Neuron (in vitro differentiated cells): ENCODE results near the gene CTNND1.

Source experiments
- H2AFZ ChIP-seq: one replicate; pipeline ENCODE4 v1.6.1; 2013; ENCODE audit warnings: low read depth, mild to moderate bottlenecking, inconsistent platforms, low read length, moderate library complexity
- H3K27me3 ChIP-seq: one replicate; pipeline ENCODE4 v1.6.1; 2013; ENCODE audit warnings: low read length; ENCODE audit not compliant: insufficient read depth
- H3K36me3 ChIP-seq: one replicate; pipeline ENCODE4 v1.6.1; 2013; ENCODE audit warnings: low read length; ENCODE audit not compliant: insufficient read depth
- H3K4me1 ChIP-seq: one replicate; pipeline ENCODE4 v1.6.1; 2013; ENCODE audit warnings: low read length; ENCODE audit not compliant: insufficient read depth
- H3K4me3 ChIP-seq: 2 replicates; pipeline ENCODE4 v1.5.1; 2013; ENCODE audit warnings: mild to moderate bottlenecking, low read length, moderate library complexity
- H3K9me3 ChIP-seq: one replicate; pipeline ENCODE4 v1.6.1; 2013; ENCODE audit warnings: low read length

CTNND1 gene

DNA sequence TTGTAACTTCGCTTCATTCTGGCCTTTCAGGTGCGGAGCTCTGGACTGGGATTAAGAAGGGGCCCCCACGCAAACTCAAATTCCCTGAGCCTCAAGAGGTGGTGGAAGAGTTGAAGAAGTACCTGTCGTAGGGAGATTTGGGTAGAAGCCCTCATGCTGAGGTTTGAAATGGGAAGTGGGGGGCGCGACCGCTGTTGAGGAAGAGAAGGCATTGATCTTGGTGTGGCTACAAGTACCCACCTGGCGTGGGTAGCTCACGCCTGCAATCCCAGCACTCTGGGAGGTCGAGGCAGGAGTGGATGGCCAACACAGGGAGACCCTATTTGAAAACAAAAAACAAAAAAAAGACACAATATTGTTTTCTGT lies 19.5 kb upstream of the CTNND1 start:
- Histone ChIP-seq H3K4me3 (peak overlapping the region; percentile 87), H3K36me3 (peaks cover 57% of the 10 kb centered on the region), H3K4me1 (peaks cover 13% of the 10 kb centered on the region), H2AFZ (peak overlapping the region; percentile 29), H3K27me3 (no peaks in the 10 kb centered on the region), H3K9me3 (no peaks in the 10 kb centered on the region)

DNA sequence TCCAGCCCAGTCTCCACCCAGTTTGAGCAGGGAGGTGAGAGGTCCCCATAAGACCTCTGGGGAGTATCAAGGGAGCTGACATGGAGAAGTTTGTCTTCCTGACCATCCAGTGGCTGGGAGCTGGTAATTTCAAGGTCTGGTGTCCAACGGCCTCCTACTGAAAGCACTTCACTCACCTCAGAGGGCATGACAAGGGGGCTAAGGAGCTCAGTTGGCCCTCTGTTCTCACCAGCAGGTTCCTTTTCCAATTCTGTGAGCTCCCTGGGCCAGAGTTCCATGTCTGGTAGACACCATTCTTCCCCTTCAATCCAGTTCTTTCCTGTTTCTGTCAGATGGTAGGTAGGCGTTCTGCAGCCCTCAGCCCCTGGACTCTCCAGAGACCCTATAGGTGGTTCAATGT lies 17.2 kb upstream of the CTNND1 start:
- peaks cover 38% of the 10 kb centered on the region for H3K36me3 ChIP-seq
- H2AFZ ChIP-seq = no peak overlapping the region
- peaks cover 13% of the 10 kb centered on the region for H3K4me1 ChIP-seq
- no peaks in the 10 kb centered on the region for H3K9me3 ChIP-seq
- H3K27me3 ChIP-seq = no peaks in the 10 kb centered on the region
- H3K4me3 ChIP-seq = no peak overlapping the region

DNA sequence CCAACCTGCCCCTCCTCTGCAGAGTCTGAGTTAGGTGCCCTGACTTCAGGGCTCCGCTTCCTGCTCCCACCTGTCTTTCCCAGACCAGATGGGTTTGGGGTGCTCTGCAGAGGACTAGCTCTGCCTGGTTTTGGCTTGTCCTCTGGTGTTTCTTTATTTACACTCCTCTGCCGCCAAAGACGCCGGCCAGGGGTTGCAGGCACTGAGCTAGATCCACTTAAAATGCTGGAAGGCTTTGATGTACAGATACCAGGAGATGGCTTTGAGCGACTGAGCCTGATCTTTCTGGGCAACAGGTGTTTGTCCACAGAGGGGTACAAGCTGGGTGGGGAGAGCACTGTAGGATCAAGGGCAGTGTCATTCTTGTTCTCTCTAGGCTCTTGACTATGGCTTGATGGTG lies 16.4 kb upstream of the CTNND1 start:
- H3K9me3 ChIP-seq = no peaks in the 10 kb centered on the region
- no peak overlapping the region for H2AFZ ChIP-seq
- no peaks in the 10 kb centered on the region for H3K27me3 ChIP-seq
- H3K36me3 ChIP-seq = peaks cover 36% of the 10 kb centered on the region
- H3K4me1 ChIP-seq = peaks cover 13% of the 10 kb centered on the region
- H3K4me3 ChIP-seq = no peak overlapping the region

DNA sequence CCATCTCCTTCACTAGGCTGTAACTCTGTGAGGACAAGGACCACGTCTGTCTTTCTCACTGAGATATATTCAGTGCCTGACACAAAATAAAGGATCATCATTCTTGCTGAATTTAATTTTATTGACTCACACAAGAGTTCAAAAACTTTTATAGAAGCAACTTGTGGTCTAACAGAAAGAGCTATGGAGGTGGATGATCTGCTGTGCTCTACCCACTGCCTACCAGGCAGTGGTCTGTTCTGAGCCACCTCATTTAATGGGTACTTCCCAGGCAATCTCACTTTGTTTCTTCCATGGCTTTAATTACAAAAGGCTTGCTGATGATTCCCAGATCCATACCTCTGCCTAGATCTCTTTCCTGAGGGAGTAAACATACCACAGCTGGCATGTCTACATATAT lies 14.7 kb upstream of the CTNND1 start:
- Histone ChIP-seq H3K36me3 (peaks cover 36% of the 10 kb centered on the region), H3K4me3 (no peak overlapping the region), H2AFZ (no peak overlapping the region), H3K4me1 (peaks cover 9% of the 10 kb centered on the region), H3K9me3 (no peaks in the 10 kb centered on the region), H3K27me3 (no peaks in the 10 kb centered on the region)

DNA sequence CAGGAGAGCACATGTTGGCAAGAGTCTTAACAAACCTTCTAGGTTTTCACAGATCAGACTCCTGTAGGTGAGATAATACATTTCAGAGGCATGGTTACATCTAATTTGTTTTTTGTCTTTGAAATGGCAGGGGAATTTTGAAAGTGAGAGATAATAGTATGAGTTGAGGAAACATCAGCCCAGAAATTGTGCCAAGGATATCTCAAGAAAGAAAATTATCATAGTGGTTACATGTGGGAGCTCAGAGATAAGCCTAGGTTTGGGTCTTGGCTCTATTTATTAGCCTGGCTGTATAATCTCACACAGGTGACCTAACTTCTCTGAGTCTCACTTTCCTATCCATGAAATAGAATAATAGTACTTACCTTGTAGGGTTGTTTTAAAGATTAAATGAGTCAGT lies 10.4 kb upstream of the CTNND1 start:
- peaks cover 4% of the 10 kb centered on the region for H3K9me3 ChIP-seq
- no peaks in the 10 kb centered on the region for H3K27me3 ChIP-seq
- H2AFZ ChIP-seq = no peak overlapping the region
- no peaks in the 10 kb centered on the region for H3K4me1 ChIP-seq
- H3K4me3 ChIP-seq = no peak overlapping the region
- peaks cover 4% of the 10 kb centered on the region for H3K36me3 ChIP-seq

DNA sequence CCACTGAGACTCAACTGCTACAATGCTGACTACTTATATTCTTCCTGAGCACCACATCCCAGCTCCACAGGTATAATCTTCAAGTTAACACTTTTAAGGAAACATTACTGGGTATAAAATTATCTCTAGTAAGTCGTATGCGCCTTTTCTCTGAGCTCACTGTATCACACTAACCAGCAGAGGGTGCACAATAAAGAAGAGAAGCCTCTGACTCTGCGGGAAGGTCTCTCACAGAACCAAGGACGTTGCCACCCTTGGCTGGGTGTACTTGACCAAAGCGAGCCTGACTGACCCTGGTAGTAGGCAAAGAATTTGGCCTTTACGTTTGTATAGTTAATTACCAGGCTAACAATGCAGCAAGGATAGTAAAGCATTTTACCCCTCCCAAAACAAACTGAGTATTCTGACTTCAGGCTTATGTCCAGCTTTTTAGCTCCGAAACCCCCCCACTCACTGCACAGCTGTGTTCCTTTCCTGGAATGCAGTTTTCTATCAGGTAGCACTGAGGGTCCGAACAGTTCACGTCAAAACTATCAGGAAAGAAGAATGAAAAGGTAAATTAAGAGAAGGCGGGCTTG lies 9.8 kb upstream of the CTNND1 start, which contains the start of gene BTBD18:
Gene BTBD18 (minus strand): TSS at position 144 of the 578 bp plus-strand sequence. CDS start 631 bp downstream, outside the sequence.
- Histone ChIP-seq H3K4me1 (no peaks in the 10 kb centered on the region), H3K27me3 (no peaks in the 10 kb centered on the region), H3K9me3 (peaks cover 4% of the 10 kb centered on the region), H2AFZ (no peak within 1 kb of the TSS), H3K36me3 (peaks cover 4% of the 10 kb centered on the region), H3K4me3 (no peak within 1 kb of the TSS)

DNA sequence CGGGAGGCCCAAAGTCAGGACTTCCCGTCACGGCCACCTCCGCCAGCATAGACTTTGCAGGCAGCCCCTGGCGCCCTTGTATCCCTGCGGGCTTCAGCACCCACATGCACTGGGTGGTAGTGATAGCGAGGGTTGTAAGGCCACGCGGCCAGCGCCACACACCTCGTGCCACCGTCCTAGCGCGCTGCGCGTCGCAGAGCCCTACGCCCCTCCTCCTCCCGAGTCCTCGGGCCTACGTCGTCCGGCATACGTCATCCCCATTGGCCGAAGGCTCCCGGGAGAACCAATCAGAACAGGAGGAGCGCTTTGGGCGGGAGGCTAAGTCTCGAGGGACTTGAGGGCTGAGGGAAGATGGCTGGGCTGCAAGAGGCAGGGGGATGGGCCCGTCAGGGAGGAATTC lies 8.6 kb upstream of the CTNND1 start:
- no peaks in the 10 kb centered on the region for H3K36me3 ChIP-seq
- no peak overlapping the region for H3K4me3 ChIP-seq
- H3K9me3 ChIP-seq = peaks cover 4% of the 10 kb centered on the region
- H3K27me3 ChIP-seq = no peaks in the 10 kb centered on the region
- no peak overlapping the region for H2AFZ ChIP-seq
- H3K4me1 ChIP-seq = no peaks in the 10 kb centered on the region

DNA sequence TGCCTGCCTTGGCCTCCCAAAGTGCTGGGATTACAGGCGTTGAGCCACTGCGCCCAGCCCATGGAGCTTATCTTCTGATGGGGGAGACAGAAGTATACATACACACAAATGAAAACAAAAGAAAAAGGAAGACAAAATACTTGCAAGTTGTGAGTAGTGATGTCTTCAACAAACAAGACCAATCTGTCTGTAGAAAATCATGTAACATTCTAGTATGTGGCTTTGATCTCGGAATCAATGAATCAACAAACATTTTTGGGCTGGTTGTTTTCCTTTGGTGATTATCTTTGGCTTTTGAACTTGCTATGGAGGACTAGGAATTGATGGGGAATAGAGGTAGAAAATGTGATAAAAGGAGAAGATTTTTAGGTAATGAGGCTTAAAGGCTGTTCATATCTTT lies 3.4 kb upstream of the CTNND1 start:
- H3K9me3 ChIP-seq = no peaks in the 10 kb centered on the region
- H3K27me3 ChIP-seq = no peaks in the 10 kb centered on the region
- H3K36me3 ChIP-seq = no peaks in the 10 kb centered on the region
- H2AFZ ChIP-seq = no peak overlapping the region
- peaks cover 4% of the 10 kb centered on the region for H3K4me1 ChIP-seq
- no peak overlapping the region for H3K4me3 ChIP-seq

DNA sequence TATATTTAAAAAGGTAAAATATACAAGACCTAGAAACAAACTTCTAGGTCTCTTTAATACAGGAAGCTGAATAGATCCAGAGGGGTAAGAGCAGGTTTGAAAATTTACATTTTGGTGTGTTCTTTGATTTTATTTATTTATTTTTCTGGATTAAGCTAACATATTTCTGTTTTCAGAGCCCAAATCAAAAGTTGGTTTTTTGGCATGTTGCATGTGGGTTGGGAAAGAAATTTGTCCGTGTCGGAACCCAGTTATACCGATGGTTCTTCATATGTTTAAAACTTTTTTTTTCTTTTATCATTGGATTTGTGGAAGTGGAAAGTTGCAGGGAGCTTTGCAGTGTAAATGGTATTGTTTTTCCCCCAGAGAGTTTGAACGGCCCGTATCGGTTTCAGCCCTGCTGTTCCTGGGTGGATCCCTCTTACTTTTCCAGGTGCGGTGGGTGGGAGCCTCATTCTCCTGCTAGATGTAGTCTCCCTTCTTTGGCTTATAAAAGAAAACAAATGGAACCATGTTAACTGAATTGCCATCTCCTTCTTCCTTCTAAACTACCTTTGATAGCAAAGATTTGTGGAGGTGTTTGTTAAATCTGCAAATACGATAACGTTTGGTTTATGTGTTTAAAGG lies 746 bp downstream of the CTNND1 start:
- peaks cover 31% of the 10 kb centered on the region for H3K4me1 ChIP-seq
- H3K9me3 ChIP-seq = no peaks in the 10 kb centered on the region
- H3K27me3 ChIP-seq = no peaks in the 10 kb centered on the region
- no peak overlapping the region for H2AFZ ChIP-seq
- peak overlapping the region; percentile 85 for H3K4me3 ChIP-seq
- no peaks in the 10 kb centered on the region for H3K36me3 ChIP-seq

DNA sequence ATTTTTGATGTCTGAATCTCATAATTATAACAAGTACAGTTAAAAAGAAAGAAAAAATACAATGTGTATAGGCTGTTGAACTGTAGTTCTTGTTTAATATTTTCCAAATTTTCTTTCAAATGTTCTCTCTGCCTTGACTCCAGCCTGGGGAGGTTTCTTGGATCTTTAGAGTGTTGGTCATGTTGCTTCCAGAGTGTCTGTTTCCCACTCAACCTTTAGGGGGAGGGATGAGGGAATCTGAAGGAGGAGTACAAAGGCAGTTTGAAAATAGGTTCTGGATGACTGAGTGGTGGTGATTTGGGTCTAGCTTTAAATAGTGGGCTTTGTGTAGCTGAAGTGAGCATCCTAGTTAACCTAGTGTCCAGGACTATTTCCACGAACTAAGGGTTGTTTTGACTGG lies 2.0 kb downstream of the CTNND1 start:
- Histone ChIP-seq H3K27me3 (no peaks in the 10 kb centered on the region), H2AFZ (no peak overlapping the region), H3K4me1 (peaks cover 31% of the 10 kb centered on the region), H3K4me3 (peak overlapping the region; percentile 85), H3K9me3 (no peaks in the 10 kb centered on the region), H3K36me3 (no peaks in the 10 kb centered on the region)

DNA sequence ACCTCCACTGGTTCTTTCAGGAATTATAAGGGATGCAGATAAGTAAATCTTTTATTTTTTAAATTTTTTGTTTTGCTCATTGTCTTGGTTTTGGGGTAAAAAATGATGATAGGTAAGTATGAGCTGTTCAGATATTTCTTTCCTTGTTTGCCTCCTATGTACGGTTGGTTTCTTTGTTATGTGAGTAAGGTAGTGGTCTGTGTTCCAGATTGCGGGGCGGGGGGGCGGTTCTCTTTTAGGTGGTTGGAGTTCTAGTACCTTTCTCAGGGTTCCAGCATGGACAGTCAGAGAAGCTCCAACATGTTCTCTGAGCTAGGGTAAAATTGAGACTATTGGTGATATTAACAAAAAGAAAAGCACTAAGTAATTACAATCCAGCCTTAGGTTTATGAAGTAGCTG lies 2.4 kb downstream of the CTNND1 start:
- Histone ChIP-seq H3K9me3 (no peaks in the 10 kb centered on the region), H3K4me3 (peak overlapping the region; percentile 85), H3K36me3 (no peaks in the 10 kb centered on the region), H3K4me1 (peaks cover 31% of the 10 kb centered on the region), H3K27me3 (no peaks in the 10 kb centered on the region), H2AFZ (no peak overlapping the region)

DNA sequence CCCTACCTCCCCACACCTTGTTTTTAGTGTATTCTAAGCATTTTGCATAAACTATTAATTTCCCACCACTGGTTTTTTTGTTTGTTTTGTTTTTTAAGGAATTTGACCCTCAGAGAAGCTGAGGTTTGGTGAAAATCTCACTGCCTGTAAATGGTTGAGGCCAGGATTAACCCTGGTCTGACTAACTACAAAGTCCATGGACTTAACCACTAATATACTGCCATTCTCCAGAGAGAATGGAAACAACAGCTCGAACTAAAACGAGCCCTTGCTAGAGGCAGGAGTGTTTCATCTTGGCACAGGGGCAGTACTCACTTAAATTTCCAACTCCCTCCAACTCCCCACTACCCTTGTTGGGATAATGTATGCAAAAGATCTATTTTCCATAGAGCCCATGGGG lies 3.0 kb downstream of the CTNND1 start:
- Histone ChIP-seq H3K4me3 (peak overlapping the region; percentile 85), H3K36me3 (no peaks in the 10 kb centered on the region), H3K9me3 (no peaks in the 10 kb centered on the region), H3K4me1 (peaks cover 31% of the 10 kb centered on the region), H2AFZ (no peak overlapping the region), H3K27me3 (no peaks in the 10 kb centered on the region)

DNA sequence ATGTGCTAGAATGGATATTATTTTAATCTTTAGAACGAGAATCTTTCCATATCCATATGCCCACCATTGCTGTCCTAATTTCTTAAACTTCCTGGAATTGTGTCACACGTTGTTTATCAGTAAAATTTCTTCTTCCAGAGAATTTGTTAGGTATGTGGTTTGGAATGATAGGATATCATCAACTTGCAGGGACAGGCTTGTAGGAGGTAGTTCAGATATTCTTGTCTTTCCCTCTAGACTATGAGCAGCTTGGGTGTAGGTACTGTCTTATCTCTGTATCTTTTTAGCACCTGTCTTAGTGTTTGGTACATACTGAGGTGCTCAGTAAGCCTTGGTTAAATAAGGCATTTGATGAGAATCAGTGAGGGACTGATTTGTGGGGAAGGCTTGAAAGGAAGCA lies 3.4 kb downstream of the CTNND1 start:
- no peaks in the 10 kb centered on the region for H3K9me3 ChIP-seq
- H3K27me3 ChIP-seq = no peaks in the 10 kb centered on the region
- no peak overlapping the region for H2AFZ ChIP-seq
- H3K4me3 ChIP-seq = peak overlapping the region; percentile 85
- H3K36me3 ChIP-seq = no peaks in the 10 kb centered on the region
- H3K4me1 ChIP-seq = peaks cover 31% of the 10 kb centered on the region

DNA sequence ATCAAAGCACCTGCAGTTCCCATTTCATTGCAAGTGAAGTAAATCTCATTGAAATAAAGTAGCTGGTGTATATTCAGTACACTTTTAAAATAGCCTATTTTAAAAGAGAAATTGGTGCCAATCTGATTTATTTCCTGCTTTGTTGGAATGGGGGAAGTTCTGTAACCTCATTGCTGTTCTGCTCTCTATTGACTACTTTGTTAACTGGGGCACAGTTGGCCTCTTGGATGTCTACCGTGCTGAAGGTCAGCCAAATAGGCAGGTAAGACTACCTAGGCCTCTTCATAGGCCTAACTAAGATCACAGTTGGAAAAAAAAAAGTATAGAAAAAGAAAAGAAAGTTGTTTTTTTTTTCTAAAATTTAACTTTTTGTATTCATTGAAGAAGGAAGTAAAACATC lies 9.2 kb downstream of the CTNND1 start:
- Histone ChIP-seq H3K36me3 (peaks cover 4% of the 10 kb centered on the region), H2AFZ (no peak overlapping the region), H3K4me1 (peaks cover 17% of the 10 kb centered on the region), H3K9me3 (no peaks in the 10 kb centered on the region), H3K27me3 (no peaks in the 10 kb centered on the region), H3K4me3 (no peak overlapping the region)
